ENCODE measurements around the gene GSTA3.
A peak's percentile ranks its signal among the peaks of the same experiment; 100 is the strongest.
"Not testable (repeated sequence)": the region's sequence is repeated elsewhere in the genome, so short reads cannot be mapped to it uniquely, and the experiment has no call there.

Gene GSTA3

GRCh38 chr6:52909531-52909930, at the start of gene GSTA3:
TSS of gene GSTA3 (minus strand) at chr6:52909698. CDS start at chr6:52905834, 3,864 bp downstream.
- DNase-seq: no peak

- no peak for DNase-seq
These were observed 49.2 kb upstream of the GSTA3 start for GRCh38 chr6:52958546-52959255.

GRCh38 chr6:52955871-52956270, 46.4 kb upstream of the GSTA3 start:
- no peak for DNase-seq

- no peak for DNase-seq
These were observed 44.7 kb upstream of the GSTA3 start for GRCh38 chr6:52953911-52954839.

- no peak for DNase-seq
These were observed 36.8 kb upstream of the GSTA3 start for GRCh38 chr6:52946306-52946705.

- not testable (repeated sequence) for DNase-seq
These were observed 33.3 kb upstream of the GSTA3 start for GRCh38 chr6:52942821-52943220.

- no peak for DNase-seq
These were observed 32.7 kb upstream of the GSTA3 start for GRCh38 chr6:52942221-52942620.

GRCh38 chr6:52937908-52938307, 28.4 kb upstream of the GSTA3 start:
- no peak for DNase-seq

GRCh38 chr6:52933778-52934177, 24.3 kb upstream of the GSTA3 start:
- no peak for DNase-seq

GRCh38 chr6:52931351-52931750, 21.9 kb upstream of the GSTA3 start:
- peak; percentile 89 for DNase-seq

- no peak for DNase-seq
These were observed 20.0 kb upstream of the GSTA3 start for GRCh38 chr6:52929321-52930164.

GRCh38 chr6:52927451-52927850, 18.0 kb upstream of the GSTA3 start:
- no peak for DNase-seq

GRCh38 chr6:52925919-52926792, 16.7 kb upstream of the GSTA3 start:
- no peak for DNase-seq

GRCh38 chr6:52925042-52925441, 15.5 kb upstream of the GSTA3 start:
- DNase-seq: no peak

GRCh38 chr6:52923689-52924088, 14.2 kb upstream of the GSTA3 start:
- not testable (repeated sequence) for DNase-seq

- DNase-seq: no peak
These were observed 12.7 kb upstream of the GSTA3 start for GRCh38 chr6:52922161-52922560.

- DNase-seq: no peak
These were observed 12.2 kb upstream of the GSTA3 start for GRCh38 chr6:52921743-52922142.

- not testable (repeated sequence) for DNase-seq
These were observed 10.0 kb upstream of the GSTA3 start for GRCh38 chr6:52919511-52919910.

GRCh38 chr6:52918771-52919170, 9.3 kb upstream of the GSTA3 start:
- DNase-seq: not testable (repeated sequence)

GRCh38 chr6:52918027-52918686, 8.7 kb upstream of the GSTA3 start:
- not testable (repeated sequence) for DNase-seq

GRCh38 chr6:52914516-52914915, 5.0 kb upstream of the GSTA3 start:
- DNase-seq: no peak

Measured in NCI-H524 treated with DMSO at 0.1 percent for 48 hours (cell line).